Measurements from ENCODE around the gene ARFGAP1.

DNA sequence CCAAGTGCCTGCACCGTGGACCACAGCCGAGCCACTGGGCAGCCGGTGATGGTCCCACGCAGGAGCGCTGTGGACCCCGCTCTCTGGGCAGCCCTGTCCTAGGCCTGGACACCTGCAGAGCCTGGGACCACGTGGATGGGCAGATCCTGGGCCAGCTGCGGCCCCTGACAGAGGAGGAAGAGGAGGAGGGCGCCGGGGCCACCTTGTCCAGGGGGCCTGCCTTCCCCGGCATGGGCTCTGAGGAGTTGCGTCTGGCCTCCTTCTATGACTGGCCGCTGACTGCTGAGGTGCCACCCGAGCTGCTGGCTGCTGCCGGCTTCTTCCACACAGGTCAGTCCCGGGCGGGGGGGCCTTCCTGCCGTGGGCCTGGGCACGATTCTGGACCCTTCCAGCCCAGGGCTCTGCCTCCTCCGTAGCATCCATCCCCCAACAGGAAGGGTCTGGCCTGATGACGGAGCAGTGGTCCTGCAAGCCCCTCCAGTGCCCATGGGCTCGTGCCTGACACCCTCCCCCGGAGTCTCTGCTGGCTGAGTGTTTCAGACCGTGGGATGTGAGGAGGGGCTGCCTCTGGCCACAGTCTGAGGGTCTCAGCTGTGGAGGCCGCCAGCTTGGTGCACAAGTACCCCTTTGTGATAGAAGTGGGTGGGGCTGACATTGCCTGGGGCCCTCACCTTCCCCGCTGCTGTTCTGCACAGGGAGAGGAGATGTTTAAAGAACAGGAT, 36.3 kb upstream of the ARFGAP1 start:
- TF ChIP-seq CTCF (IDR thresholded peaks at IDR 0.05) (no peak), POLR2A (IDR thresholded peaks at IDR 0.05) (no peak)
